H9 (cell line): ENCODE data around the gene GBP5. TPM values are rescaled to one million over a fixed set of nuclear protein-coding genes. Genes with fewer than 3 reads are reported as not detected.

Experiments
- DNase-seq: peaks from one replicate; pipeline ENCODE4 v3.0.0-alpha.2; 2017
- H2AFZ ChIP-seq: one replicate; pipeline ENCODE4 v1.6.1; 2013; ENCODE audit warnings: mild to moderate bottlenecking, low read length, control low read depth, moderate library complexity
- H2AK5ac ChIP-seq: 2 replicates; pipeline ENCODE4 v1.6.1; 2013; ENCODE audit warnings: low read length, control low read depth, mixed read lengths; ENCODE audit not compliant: insufficient read length
- H2BK120ac ChIP-seq: one replicate; pipeline ENCODE4 v1.6.1; 2013; ENCODE audit warnings: low read depth, mild to moderate bottlenecking, low read length, control low read depth, inconsistent platforms; ENCODE audit not compliant: poor library complexity, severe bottlenecking
- H2BK12ac ChIP-seq: 2 replicates; pipeline ENCODE4 v1.6.1; 2013; ENCODE audit warnings: low read length, control low read depth, mixed read lengths, low read depth; ENCODE audit not compliant: insufficient read length
- H2BK15ac ChIP-seq: 2 replicates; pipeline ENCODE4 v1.6.1; 2013; ENCODE audit warnings: low read depth, low read length, control low read depth
- H2BK20ac ChIP-seq: one replicate; pipeline ENCODE4 v1.6.1; 2013; ENCODE audit warnings: low read depth, mild to moderate bottlenecking, low read length, control low read depth, inconsistent platforms; ENCODE audit not compliant: poor library complexity, severe bottlenecking
- H2BK5ac ChIP-seq: 2 replicates; pipeline ENCODE4 v1.6.1; 2013; ENCODE audit warnings: low read length, control low read depth, mixed read lengths; ENCODE audit not compliant: insufficient read length
- H3K14ac ChIP-seq: 2 replicates; pipeline ENCODE4 v1.6.1; 2013; ENCODE audit warnings: low read length, control low read depth; ENCODE audit not compliant: insufficient read depth
- H3K18ac ChIP-seq: 2 replicates; pipeline ENCODE4 v1.6.1; 2013; ENCODE audit warnings: low read depth, mild to moderate bottlenecking, mixed read lengths, low read length, control low read depth; ENCODE audit not compliant: insufficient read length
- H3K23ac ChIP-seq: 2 replicates; pipeline ENCODE4 v1.6.1; 2013; ENCODE audit warnings: low read length, control low read depth, mixed read lengths, low read depth; ENCODE audit not compliant: insufficient read length
- H3K23me2 ChIP-seq: 2 replicates; pipeline ENCODE4 v1.6.1; 2013; ENCODE audit warnings: low read depth, mild to moderate bottlenecking, mixed read lengths, low read length, control low read depth; ENCODE audit not compliant: insufficient read length, poor library complexity, severe bottlenecking
- H3K27ac ChIP-seq: 2 replicates; pipeline ENCODE4 v1.5.1; 2013; ENCODE audit warnings: low read length, control low read depth, mixed read lengths, low read depth; ENCODE audit not compliant: insufficient read length
- H3K27me3 ChIP-seq: 2 replicates; pipeline ENCODE4 v1.6.1; 2013; ENCODE audit warnings: low read length, control low read depth, inconsistent platforms; ENCODE audit not compliant: insufficient read depth
- H3K4ac ChIP-seq: 2 replicates; pipeline ENCODE4 v1.6.1; 2013; ENCODE audit warnings: low read depth, mild to moderate bottlenecking, control low read depth, inconsistent platforms, low read length, moderate library complexity
- H3K4me1 ChIP-seq: 2 replicates; pipeline ENCODE4 v1.6.1; 2013; ENCODE audit warnings: low read length, control low read depth, inconsistent platforms; ENCODE audit not compliant: insufficient read depth
- H3K4me2 ChIP-seq: 2 replicates; pipeline ENCODE4 v1.6.1; 2013; ENCODE audit warnings: low read length, control low read depth, mixed read lengths; ENCODE audit not compliant: insufficient read length, insufficient read depth
- H3K56ac ChIP-seq: 2 replicates; pipeline ENCODE4 v1.6.1; 2013; ENCODE audit warnings: low read depth, mild to moderate bottlenecking, mixed read lengths, low read length, control low read depth; ENCODE audit not compliant: insufficient read length
- H3K79me1 ChIP-seq: 2 replicates; pipeline ENCODE4 v1.6.1; 2013; ENCODE audit warnings: low read depth, mild to moderate bottlenecking, moderate library complexity, low read length, control low read depth, inconsistent platforms; ENCODE audit not compliant: insufficient read depth, poor library complexity, severe bottlenecking
- H3K79me2 ChIP-seq: 2 replicates; pipeline ENCODE4 v1.6.1; 2013; ENCODE audit warnings: low read length, control low read depth, inconsistent platforms; ENCODE audit not compliant: insufficient read depth
- H3K9ac ChIP-seq: 2 replicates; pipeline ENCODE4 v1.6.1; 2013; ENCODE audit warnings: low read length, control low read depth, mixed read lengths; ENCODE audit not compliant: insufficient read length; ENCODE audit errors: extremely low read depth
- H3K9me3 ChIP-seq: one replicate; pipeline ENCODE4 v1.6.1; 2013; ENCODE audit warnings: low read depth, low read length, inconsistent platforms; ENCODE audit not compliant: control insufficient read depth
- H3T11ph ChIP-seq: one replicate; pipeline ENCODE4 v1.6.1; 2013; ENCODE audit warnings: mild to moderate bottlenecking, low read length, control low read depth, inconsistent platforms
- H4K20me1 ChIP-seq: one replicate; pipeline ENCODE4 v1.6.1; 2013; ENCODE audit not compliant: control insufficient read depth, insufficient read length, insufficient read depth
- H4K5ac ChIP-seq: 2 replicates; pipeline ENCODE4 v1.6.1; 2013; ENCODE audit warnings: low read depth, mild to moderate bottlenecking, mixed read lengths, low read length, control low read depth; ENCODE audit not compliant: insufficient read length
- H4K8ac ChIP-seq: replicated peaks from 2 replicates; pipeline ENCODE4 v1.6.1; 2013; ENCODE audit warnings: low read length, control low read depth, mixed read lengths, low read depth; ENCODE audit not compliant: insufficient read length
- H4K91ac ChIP-seq: 2 replicates; pipeline ENCODE4 v1.6.1; 2013; ENCODE audit warnings: low read depth, mild to moderate bottlenecking, moderate library complexity, mixed read lengths, low read length, control low read depth; ENCODE audit not compliant: insufficient read length
- H3K27ac Mint-ChIP-seq, 3 experiments: 2 replicates in 2 of 3; 3 replicates in 1 of 3; pipeline ENCODE4 v1.8.0; 2020 to 2021; ENCODE audit warnings: mixed read lengths in 3 of 3, mild to moderate bottlenecking in 1 of 3, moderate library complexity in 1 of 3
- H3K27me3 Mint-ChIP-seq: 2 replicates; pipeline ENCODE4 v1.8.0; 2021; ENCODE audit warnings: low read depth, mild to moderate bottlenecking, moderate library complexity, mixed read lengths
- H3K36me3 Mint-ChIP-seq, 3 experiments: 2 replicates in 2 of 3; 3 replicates in 1 of 3; pipeline ENCODE4 v1.8.0; 2020 to 2021; ENCODE audit warnings: low read depth in 3 of 3, mixed read lengths in 3 of 3; ENCODE audit not compliant: insufficient read depth in 1 of 3
- H3K4me1 Mint-ChIP-seq, 2 experiments: 2 replicates each; pipeline ENCODE4 v1.8.0; 2020; ENCODE audit warnings: mixed read lengths in 2 of 2
- H3K4me3 Mint-ChIP-seq, 2 experiments: 2 replicates in 1 of 2; 3 replicates in 1 of 2; pipeline ENCODE4 v1.8.0; 2020 to 2021; ENCODE audit warnings: mild to moderate bottlenecking in 2 of 2, mixed read lengths in 2 of 2, moderate library complexity in 1 of 2
- H3K9me3 Mint-ChIP-seq, 2 experiments: 2 replicates in 1 of 2; 3 replicates in 1 of 2; pipeline ENCODE4 v1.8.0; 2020; ENCODE audit warnings: mild to moderate bottlenecking in 2 of 2, mixed read lengths in 2 of 2, moderate library complexity in 1 of 2
- CTCF ChIP-seq: fragments of 200-600 bp; sonication (generic); conservative IDR thresholded peaks from 3 replicates; pipeline ENCODE4 v1.8.0; 2021; ENCODE audit warnings: antibody characterized with exemption, mild to moderate bottlenecking
- WGBS: extraction: QIAGEN DNeasy Blood & Tissue Kit; methylation state at CpG from one replicate; pipeline ENCODE4 v1.1.7; 2013; ENCODE audit warnings: missing lambda C conversion rate, low lambda C conversion rate, mixed read lengths; ENCODE audit not compliant: insufficient read length; ENCODE audit errors: extremely low coverage; 5-methylcytosine and 5-hydroxymethylcytosine counted together
- total RNA-seq: library from RNA; stranded (reverse); gene quantifications from 2 replicates; pipeline ENCODE4 v1.2.1, GENCODE V29; 2021

Gene GBP5
- total RNA-seq, 1 experiment from 2014 or later: not detected

DNA sequence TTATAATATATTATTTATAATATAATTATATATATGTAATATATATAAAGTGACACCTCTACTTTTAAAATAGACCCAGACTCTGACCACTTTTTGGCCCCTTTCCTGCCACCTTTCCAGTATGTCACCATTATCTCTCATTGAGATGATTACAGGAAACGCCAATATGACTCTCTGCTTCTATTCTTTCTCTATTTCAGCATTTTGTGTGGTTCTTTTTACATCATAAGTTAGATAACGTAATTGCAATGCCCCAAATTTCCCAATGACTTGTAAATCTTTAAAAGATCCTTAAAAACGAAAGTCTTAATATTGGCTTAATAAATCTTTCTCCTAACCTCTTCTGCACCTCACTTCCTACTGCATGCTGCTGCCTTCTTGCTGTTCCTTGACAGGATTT lies 8.1 kb upstream of the GBP5 start:
- no peaks in the 10 kb centered on the region for H3K4me1 Mint-ChIP-seq
- H4K8ac ChIP-seq: no peak overlapping the region
- H3K79me2 ChIP-seq: no peaks in the 10 kb centered on the region

More for the DNA sequence above, 8.1 kb upstream of the GBP5 start:
- no peak overlapping the region for H3K27ac ChIP-seq
- no peak overlapping the region for H3T11ph ChIP-seq
- no peak overlapping the region for H2BK15ac ChIP-seq
- peaks cover 0 to 4% of the 10 kb centered on the region in 2 experiments; a peak in 4 of 5 replicates for H3K9me3 Mint-ChIP-seq
- H2BK5ac ChIP-seq: no peak overlapping the region
- H3K23me2 ChIP-seq: no peaks in the 10 kb centered on the region
- DNase-seq: no peak
- no peak overlapping the region for H3K9ac ChIP-seq
- no peak for TF ChIP-seq CTCF
- H3K36me3 Mint-ChIP-seq: peaks cover 0 to 4% (median 2%) of the 10 kb centered on the region in 3 experiments; a peak in 2 of 7 replicates
- H2AK5ac ChIP-seq: no peak overlapping the region
- WGBS: no CpG with 5 or more reads among the region's 3 CpGs
- no peak overlapping the region for H3K4me2 ChIP-seq
- H4K5ac ChIP-seq: no peak overlapping the region
- no peak overlapping the region for H2BK120ac ChIP-seq
- no peaks in the 10 kb centered on the region for H3K27me3 Mint-ChIP-seq
- no peak overlapping the region for H2AFZ ChIP-seq
- H3K23ac ChIP-seq: no peak overlapping the region
- no peaks in the 10 kb centered on the region for H4K20me1 ChIP-seq
- no peaks in the 10 kb centered on the region for H3K9me3 ChIP-seq
- H3K4me1 ChIP-seq: no peaks in the 10 kb centered on the region
- H2BK12ac ChIP-seq: no peak overlapping the region
- no peaks in the 10 kb centered on the region for H3K79me1 ChIP-seq
- H3K14ac ChIP-seq: no peak overlapping the region
- no peak overlapping the region for H3K4me3 Mint-ChIP-seq
- no peak overlapping the region for H3K4ac ChIP-seq
- H3K18ac ChIP-seq: no peak overlapping the region
- H4K91ac ChIP-seq: no peak overlapping the region
- H3K27ac Mint-ChIP-seq: no peak overlapping the region
- H2BK20ac ChIP-seq: no peak overlapping the region
- H3K27me3 ChIP-seq: no peaks in the 10 kb centered on the region
- no peak overlapping the region for H3K56ac ChIP-seq
